Esophagus muscularis mucosa (tissue), 3 donors: ENCODE results near the gene CAMK1D.
"Not testable (repeated sequence)": the region's sequence is repeated elsewhere in the genome, so short reads cannot be mapped to it uniquely, and the experiment has no call there.

ENCODE experiments used
- POLR2A ChIP-seq: fragments of 450-650 bp; IDR thresholded peaks from one replicate; pipeline ENCODE4 v1.6.1; 2017; ENCODE audit warnings: antibody characterized with exemption, moderate library complexity, mild to moderate bottlenecking, low read depth
- TF ChIP-seq, protein P1 (sequence below), 3 experiments: fragments of 200-600 bp in 2 of 3; fragments of 450-650 bp in 1 of 3; sonication (generic) in 2 of 3; IDR thresholded peaks; one replicate each; pipeline ENCODE4 v1.5.1; 2017 to 2019; ENCODE audit warnings: antibody characterized with exemption in 3 of 3, mild to moderate bottlenecking in 2 of 3, moderate library complexity in 1 of 3

DNA sequence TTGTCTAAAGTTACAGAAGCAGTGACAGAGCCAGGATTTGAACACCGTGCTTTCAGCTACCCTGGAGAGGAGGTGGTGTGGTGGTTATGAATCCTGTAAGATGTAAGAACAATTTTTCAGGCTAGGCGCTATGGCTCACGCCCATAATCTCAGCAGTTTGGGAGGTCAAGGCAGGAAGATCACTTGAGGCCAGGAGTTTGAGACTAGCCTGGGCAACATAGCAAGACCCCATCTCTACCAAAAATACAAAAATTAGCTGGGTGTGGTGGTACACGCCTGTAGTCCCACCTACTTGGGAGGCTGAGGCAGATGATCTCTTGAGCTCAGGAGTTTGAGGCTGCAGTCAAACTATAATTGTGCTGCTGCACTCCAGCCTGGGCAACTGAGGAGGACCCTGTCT, 48.3 kb upstream of the CAMK1D start:
- not testable (repeated sequence) for TF ChIP-seq POLR2A
- TF ChIP-seq, protein P1, sequence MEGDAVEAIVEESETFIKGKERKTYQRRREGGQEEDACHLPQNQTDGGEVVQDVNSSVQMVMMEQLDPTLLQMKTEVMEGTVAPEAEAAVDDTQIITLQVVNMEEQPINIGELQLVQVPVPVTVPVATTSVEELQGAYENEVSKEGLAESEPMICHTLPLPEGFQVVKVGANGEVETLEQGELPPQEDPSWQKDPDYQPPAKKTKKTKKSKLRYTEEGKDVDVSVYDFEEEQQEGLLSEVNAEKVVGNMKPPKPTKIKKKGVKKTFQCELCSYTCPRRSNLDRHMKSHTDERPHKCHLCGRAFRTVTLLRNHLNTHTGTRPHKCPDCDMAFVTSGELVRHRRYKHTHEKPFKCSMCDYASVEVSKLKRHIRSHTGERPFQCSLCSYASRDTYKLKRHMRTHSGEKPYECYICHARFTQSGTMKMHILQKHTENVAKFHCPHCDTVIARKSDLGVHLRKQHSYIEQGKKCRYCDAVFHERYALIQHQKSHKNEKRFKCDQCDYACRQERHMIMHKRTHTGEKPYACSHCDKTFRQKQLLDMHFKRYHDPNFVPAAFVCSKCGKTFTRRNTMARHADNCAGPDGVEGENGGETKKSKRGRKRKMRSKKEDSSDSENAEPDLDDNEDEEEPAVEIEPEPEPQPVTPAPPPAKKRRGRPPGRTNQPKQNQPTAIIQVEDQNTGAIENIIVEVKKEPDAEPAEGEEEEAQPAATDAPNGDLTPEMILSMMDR (IDR thresholded peaks at IDR 0.05): not testable (repeated sequence)
